GM18511 (cell line): ENCODE results near the gene PRND.
"Not testable (repeated sequence)": the region's sequence is repeated elsewhere in the genome, so short reads cannot be mapped to it uniquely, and the experiment has no call there.

Experiments used
- ATAC-seq: cut with Tn5 transposase; IDR thresholded peaks from one replicate; pipeline ENCODE4 v1.9.1; 2021; ENCODE audit warnings: mild to moderate bottlenecking, moderate library complexity; ENCODE audit not compliant: unreplicated experiment

PRND gene

DNA sequence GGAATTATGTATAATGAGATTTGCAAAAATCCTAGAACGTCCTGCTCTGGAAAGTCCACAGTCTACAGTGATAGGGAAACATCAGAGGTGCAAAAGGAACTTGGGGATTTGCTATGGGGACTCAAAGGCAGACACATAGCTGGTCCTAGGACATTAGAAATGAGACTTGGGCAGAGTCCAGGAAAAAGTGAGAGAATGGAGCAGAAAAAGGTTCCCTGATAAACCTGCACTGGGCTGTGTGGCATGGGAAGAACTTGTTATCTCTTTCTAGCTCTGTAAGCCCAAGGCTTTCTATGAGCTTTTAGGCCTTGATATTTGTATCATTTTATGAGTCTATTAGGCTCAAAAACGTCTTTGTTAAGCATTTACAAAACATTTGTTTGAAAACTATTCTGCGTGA lies 15.2 kb downstream of the PRND start:
- no peak for ATAC-seq

DNA sequence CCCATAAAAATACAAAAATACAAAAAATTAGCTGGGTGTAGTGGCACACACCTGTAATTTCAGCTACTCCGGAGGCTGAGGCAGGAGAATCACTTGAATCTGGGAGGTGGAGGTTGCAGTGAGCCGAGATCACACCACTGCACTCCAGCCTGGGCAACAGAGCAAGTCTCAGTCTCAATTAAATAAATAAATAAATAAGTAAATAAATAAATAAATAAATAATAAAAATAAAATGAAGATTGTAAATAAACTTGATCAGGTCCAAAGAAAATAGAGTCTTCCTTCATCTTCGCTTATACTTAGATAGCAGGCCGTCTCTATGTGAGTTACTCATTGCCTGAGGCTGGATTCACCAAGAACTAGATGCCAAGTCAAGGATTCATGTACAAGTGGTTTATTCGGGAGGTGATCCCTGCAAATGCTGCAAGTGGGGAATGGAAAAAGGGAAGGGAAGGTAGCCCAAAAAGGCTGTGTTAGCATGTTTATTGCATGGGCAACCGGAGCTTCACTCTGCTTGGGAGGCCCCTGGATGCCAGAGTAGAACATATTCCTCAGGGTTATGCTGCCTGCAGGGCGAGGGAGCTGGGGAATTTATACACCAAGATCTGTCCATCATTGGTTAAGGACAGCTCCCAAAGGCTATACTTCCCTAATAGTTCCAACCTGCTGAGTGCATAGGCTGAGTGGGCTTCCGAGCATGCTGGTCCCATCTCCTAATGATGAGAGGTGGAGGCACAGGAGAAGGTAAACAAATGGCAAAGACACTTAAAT lies 16.3 kb downstream of the PRND start:
- ATAC-seq: no peak

DNA sequence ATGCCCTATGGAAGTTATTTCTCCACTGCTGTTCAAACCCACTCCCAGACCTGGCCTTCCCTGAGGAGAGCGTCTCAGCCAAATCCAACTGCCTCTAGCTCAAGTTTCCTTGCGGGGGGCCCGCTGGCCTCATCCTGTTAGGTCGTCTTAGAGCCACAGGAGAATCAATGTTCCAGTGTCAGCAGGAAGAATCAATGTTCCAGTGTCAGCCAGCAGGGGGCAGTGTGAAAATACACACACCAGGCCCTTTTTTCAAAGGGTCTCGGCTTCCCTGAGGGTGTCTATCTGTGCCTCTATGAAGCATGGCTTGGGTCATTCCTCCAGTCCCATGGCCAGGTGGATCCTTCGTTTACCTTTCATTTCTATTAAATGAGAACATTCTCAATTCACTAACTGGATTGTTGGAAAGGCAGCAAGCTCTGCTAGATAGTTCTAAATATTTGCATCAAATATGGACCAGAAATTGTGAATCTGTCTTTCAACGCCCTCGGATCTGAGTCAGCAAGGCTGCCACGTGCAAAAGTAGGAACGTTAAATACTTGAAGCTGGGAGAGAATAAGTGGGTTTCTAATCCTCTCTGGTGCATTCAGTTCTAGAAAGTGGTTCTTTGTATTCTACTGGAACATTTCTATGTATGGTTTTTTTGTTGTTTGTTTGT lies 19.2 kb downstream of the PRND start:
- ATAC-seq: no peak

DNA sequence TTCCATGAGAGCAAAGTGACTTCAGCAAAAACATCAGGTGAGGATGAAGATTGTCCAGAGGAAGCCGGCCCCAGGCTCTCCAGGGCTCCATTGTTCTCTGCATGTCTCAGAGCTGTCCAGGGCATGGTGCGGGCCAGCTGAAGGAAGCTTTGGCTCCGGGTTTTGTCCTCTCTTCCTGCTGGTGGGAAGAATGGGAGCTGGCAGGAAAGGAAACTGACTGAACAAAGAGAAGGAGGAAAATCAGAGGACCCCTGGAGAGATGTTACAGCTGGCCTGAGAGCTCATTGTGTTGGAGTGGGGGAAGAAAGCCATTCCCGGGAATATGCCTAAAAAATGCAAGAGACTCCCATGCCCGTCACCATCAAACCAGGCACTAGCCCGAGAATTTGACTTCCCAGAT lies 27.1 kb downstream of the PRND start:
- ATAC-seq: no peak

DNA sequence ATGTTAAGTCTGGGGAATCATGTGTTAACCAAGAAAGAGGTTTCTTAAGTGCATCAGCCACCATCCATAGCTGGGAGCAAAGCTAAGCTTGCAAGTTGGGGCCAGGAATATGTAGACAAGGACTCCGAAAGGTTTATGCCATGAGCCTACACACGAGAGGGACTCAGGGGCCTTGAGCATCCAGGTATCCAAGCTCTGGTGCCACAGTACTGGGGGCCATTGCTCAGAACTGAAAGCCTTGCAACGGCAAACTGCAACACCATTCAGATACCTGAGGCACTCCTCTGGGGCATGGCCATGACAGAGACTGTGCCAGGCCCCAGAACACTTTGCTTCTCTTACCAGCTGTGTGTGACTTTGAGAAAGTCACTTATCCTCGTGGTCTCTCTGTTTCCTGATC lies 27.6 kb downstream of the PRND start:
- no peak for ATAC-seq

DNA sequence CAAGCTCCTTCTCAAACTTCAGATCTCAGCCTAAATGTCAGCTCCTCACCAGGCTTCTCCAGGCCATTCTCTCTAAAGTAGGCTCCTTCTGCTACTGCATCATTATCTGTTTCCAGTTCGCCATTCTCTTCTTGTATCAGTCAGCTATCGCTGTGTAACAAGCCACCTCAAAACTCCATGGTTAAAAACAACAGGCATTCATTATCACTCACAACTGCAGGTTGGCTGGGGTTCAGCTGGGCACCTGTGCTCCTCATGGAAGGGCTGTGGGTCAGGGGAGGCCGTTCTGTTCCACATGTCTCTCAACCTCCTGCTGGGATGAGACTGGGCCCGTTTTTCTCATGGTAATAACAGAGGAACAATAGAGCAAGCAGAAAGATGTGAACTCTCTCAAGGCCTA lies 28.7 kb downstream of the PRND start:
- ATAC-seq: no peak

DNA sequence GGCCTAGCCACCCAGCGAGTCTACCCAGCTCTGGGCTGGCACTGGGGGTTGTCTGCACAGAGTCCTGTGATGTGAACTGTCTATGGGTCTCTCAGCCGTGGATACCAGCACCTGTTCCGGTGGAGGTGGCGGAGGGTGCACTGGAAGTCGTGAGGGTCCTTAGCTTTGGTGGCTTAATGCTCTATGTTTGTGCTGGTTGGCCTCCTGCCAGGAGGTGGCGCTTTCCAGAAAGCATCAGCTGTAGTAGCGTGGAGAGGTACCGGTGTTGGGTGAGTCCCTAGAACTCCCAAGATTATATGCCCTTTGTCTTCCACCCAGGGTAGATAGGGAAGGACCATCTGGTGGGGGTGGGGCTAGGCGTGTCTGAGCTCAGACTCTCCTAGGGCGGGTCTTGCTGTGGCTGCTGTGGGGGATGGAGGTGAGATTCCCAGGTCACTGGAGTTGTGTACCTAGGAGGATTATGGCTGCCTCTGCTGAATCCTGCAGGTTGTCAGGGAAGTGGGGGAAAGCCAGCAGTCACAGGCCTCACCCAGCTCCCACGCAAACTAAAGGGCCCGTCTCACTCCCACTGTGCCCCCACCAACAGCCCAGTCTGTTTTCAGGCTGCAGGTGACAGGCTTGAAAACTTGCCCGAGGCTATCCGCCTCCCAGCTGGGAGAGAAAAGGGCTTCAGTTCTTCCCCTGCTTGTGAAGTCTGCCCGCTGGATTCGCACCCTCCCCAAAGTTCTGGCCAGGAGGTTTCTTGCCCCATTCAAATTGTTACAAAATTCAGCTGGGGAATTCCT lies 37.6 kb downstream of the PRND start:
- ATAC-seq: not testable (repeated sequence)

DNA sequence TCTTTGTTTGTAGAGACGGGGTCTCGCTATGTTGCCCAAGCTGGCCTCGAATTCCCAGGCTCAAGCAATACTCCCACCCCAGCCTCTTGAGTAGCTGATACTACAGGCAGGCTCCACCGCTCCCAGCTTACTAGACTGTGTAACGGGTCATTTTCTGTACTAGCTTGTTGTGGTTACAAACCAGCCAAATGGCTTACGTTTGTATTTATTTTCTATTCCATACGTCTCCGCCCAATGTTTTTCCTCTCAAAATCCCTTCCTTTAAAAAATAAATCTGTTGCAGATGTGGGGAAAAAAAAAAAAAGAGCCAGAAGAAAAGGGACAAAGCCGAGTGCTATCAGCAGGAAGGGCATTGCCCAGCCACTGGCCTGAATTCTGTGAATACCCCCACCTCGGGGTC lies 41.6 kb downstream of the PRND start:
- ATAC-seq: no peak

DNA sequence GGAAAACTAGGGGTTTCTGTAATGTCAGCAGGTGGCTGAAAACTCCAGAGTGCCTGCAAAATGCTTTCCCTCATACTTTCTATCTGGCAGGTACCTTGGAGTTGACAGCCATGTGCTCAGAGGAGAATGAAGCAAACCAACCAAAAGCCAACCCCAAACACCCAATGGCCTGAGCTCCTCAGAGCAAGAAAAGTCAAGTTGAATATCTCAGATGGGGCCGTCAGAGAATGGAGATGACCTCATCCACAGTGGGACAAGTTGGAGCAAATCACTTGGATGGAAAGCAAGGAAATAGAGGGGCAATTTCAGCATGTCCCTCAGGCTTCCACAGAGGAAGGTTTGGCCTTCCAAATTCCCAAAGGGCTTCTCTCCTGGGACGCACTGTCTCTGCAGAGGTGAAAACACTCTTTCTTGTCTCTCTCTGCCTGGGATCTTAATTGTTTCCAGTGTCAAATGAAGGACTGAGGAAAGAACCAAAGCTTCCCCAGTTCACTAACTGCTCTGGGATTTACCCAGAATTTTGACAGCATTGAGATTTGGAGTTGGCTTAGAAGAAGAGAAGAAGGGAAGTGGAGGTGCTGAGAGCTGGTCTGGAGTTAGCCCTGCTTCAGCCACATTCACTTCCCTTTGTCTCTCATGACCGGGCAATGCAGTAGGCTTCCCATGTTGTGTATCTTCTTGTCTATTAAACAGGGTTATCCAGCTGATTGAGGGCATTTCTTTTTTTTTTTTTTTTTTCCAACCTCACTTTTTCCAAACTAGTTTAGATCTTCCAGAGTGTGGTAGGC lies 42.2 kb downstream of the PRND start:
- ATAC-seq: no peak

DNA sequence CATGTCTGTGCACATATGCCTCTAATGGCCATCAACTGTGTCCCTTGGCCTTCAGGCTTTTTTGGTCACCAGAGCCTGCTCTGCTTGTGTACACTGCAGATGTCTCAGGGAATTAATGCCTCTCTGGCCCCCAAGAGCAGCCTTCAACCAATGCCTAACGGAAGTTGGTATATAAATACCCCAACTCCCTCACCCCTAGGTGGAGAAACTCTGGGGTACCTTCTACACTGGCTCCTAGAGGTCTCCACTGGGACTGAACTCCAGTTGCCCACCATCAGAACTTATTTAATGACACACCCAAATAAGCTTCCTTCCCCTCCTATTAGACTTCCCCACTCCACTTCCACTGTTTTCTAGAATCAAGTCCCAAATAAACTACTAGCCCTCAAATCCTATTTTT lies 43.1 kb downstream of the PRND start:
- no peak for ATAC-seq

DNA sequence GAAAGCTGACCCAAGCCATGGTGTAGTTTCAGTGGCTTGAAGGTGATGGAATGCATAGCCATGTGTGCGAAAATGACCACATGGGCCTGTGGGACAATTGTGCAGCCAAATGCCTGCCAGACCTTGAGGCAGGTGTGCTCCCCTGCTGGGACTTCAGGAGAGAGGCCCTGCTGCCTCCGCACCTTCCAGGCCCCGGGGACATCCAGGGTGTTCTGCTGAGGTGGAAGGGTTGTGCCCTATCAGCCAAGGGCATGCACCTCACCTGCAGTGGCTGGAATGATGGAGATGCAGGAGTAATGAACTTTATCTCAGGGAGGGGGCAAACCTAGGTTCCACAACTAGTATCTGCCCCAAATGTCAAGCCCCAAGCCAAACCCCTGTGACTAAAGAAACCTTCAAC lies 44.0 kb downstream of the PRND start:
- no peak for ATAC-seq

DNA sequence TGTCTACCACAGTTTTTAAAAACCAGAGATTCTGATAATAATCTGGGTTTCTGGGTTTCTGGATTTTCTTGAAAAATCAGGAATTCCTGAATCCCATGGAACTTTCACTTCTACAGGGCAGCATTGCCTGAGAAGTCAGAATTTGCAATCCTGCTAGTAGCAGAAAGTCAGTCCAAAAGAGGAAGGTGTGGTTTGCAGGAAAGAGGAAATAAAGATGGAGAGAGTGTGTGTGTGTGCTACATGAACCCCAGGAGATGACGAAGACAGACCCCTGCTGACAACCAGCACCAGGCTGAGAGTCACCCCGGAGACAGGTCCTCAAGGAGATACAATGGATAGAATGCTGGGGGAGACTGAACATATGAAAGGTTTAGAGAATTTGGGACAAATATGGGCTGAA lies 44.9 kb downstream of the PRND start:
- ATAC-seq: no peak

DNA sequence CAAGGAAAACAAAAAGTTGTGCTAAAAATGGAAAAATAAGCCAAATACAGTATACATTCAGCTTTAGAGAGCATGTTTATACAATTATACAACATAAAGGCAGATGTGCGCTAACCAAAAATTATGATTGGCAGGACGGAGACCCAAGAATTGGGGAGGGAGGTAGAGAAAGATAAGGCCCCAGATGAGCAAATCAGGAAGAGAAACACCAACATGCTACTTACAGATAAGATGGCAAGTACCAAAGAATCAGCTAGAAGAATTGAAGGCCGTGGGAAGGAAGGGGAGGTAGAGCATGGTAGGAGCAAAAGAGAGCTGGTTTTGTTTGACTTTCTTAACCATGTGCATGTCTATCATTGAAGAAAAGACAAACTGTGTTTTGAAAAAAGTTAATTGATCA lies 45.4 kb downstream of the PRND start:
- ATAC-seq: no peak

DNA sequence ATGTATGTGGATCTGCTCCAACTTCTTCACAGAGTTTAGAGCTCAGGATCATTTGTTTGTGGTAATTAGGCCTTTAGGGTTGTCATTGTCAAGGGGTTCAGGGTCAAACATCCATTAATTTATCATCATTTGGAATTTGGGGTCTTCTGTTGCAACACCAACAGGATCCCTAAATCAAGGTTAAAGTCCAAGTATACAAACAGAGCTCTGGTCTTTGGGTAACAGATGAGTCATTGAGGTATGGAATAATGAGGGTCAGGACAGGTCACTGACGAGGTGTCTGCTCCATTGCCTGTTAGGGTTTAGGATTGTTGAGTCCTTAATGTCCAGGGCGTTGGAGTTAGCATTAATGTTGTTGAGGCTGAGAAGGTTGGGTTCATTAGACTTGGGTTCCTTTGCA lies 47.6 kb downstream of the PRND start:
- no peak for ATAC-seq

DNA sequence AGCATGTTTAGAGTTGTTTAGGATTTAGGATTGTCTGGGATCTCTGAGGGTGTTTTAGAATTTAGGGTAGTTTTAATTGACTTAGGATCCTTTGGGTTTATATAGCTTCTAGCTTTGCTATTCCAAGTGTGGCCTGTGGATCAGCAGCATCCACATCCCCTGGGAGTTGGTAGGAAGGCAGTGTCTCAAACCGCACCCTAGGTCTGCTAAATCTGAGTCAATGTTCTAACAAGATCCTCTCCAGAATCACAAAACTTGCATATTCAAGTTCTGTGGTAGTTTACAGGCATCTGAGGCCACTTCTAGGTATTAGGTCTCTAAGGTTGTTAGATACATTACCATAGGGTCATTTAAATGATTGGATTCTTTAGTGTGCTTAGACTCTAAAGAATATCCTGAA lies 48.3 kb downstream of the PRND start:
- ATAC-seq: no peak

DNA sequence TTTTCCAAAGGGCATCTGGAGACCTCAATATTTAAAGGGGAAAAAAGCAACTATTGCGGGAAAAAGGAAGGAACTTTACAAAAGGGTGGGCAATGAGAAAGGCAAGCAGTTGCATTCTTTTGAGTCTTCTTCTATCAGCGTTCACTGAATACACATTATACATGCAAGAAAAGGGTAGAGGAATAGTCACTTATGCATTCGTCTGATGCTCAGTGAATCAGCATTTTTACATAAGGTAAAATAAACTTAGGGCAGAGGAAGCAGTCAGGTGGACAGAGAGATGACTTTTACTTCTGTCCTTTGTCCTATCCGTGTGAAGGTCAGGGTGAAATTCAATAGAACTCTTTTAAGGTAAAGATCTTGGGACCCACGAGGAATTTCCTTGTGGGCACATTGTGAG lies 49.3 kb downstream of the PRND start:
- ATAC-seq: no peak

DNA sequence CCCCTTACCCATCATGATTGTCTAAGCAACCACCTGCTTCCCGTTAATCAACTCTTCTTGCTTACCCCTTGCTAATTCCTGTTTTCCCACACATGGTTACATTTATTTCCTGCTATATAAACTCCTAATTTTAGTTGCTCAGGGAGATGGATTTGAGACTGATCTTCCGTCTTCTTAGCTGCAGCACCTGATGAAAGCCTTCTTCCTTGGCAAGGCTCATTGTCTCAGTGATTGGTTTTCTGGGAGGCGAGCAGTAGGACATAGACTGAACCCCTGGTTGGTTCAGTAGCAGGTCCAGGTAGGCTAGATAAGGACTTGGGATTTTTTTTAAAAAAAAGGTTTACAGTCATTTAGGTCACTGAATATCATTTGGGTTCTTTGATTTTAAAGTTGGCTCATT lies 50.4 kb downstream of the PRND start:
- no peak for ATAC-seq

DNA sequence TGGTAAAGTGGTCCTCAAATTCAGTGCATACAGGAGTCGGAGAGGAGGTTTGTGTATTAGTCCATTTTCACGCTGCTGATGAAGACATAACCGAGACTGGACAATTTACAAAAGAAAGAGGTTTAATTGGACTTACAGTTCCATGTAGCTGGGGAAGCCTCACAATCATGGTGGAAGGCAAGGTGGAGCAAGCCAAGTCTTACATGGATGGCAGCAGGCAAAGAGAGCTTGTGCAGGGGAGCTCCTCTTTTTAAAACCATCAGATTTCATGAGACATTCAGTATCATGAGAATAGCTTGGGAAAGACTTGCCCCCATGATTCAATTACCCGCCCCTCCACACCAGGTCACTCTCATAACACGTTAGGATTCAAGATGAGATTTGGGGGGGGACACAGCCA lies 51.3 kb downstream of the PRND start:
- not testable (repeated sequence) for ATAC-seq

DNA sequence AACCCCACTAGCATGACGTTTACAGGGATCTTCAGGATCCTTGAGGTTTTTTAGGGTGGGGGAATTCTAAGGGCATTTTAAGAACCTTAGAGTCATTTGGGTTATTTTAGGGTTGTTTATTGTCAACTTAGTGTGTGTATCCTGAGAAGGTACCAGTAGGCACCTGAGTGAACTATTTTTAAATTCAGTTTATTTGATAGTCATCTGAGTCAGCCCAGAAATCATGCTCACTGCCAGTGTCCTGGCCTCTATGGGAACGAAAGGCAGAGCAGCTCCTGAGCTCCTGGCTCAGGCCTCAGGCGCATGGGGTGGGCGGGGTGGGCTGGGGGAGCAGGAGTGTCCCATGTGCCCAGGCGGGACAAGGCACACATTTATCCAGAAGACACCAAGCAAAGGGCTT lies 52.0 kb downstream of the PRND start:
- ATAC-seq: no peak

DNA sequence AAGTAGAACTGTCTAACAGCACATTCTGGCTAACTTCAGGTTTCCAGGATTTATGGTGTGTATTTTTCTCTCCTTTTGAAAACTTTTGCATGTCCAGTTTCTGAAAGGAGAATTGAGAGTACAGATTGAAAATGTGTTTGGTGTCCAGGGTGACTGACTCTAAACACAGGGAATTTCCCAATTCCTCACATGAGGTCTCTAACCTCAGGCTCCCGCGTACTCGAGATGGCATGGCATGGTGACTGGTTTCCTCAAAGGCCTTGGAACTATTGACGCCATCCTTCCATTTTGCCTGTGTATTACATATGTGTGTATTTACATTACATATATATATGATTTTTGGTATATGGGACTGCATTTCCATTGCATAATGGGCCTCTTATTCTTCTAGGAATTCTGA lies 52.5 kb downstream of the PRND start:
- no peak for ATAC-seq
